Uterus (tissue), 2 donors: ENCODE data around the gene DCDC2.
"Not testable (repeated sequence)": the region's sequence is repeated elsewhere in the genome, so short reads cannot be mapped to it uniquely, and the experiment has no call there.

Experiments
- CTCF ChIP-seq, 4 experiments: fragments of 200-600 bp in 2 of 4; fragments of 450-650 bp in 2 of 4; sonication (generic) in 2 of 4; IDR thresholded peaks; one replicate each; pipeline ENCODE4 v1.5.1; 2016 to 2019; ENCODE audit warnings: antibody characterized with exemption in 4 of 4, mild to moderate bottlenecking in 2 of 4, moderate library complexity in 1 of 4
- POLR2A ChIP-seq, 2 donors: fragments of 450-650 bp; IDR thresholded peaks; one replicate each; pipeline ENCODE4 v1.6.1; 2016; ENCODE audit warnings: antibody characterized with exemption in 2 of 2, mild to moderate bottlenecking in 1 of 2, moderate library complexity in 1 of 2

- TF ChIP-seq CTCF, POLR2A (IDR thresholded peaks at IDR 0.05): not testable (repeated sequence)
Measured at GRCh38 chr6:24204113-24204512, 153.7 kb downstream of the DCDC2 start.
